ENCODE data around the gene PNLIPRP3. TPM values are rescaled to one million over a fixed set of nuclear protein-coding genes. Genes with fewer than 3 reads are reported as not detected.

Gene PNLIPRP3
- total RNA-seq, 2 donors from 2014 or later = not detected

DNA sequence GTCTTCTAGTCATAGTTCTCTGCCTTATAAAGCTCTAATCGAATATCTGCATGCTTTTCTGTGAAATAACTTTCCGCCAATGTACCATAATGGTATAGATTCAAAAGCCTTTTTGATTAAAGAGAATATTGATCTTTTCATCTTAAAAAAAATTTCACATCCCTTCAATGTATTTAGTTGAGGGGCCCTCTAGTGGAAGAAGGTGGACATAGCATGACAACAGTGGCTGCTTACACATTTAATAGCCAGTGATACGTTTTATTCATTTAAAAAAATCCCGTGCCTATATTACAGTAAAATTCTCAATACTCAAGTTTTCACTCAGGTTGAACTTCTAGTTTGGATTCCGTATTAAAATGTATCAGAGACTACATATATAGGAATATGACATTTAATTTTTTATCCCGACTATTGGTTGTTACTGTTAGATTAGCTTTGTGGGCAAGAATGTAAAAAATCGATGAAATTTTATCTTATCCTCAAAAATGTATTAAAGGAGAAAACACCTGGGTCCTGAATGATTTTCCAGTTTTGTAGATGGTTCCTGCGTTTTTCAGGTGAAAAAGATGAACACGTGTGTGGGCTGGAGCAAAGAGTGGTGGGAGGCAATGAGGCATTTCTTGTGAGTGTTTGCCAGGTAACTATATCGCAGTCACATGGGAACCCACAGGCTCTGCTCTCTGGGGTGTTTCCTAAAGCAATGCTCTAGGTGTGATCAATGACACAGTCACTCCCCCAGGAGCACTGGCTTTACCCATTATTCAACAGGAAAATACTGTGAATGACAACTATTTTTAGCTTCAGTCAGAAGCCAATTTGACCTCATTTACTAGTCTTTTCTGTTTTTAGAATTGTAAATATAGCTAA lies 94.0 kb downstream of the PNLIPRP3 start:
- Histone ChIP-seq H3K4me1 (peaks cover 47% of the 10 kb centered on the region), H3K36me3 (replicated peaks in 1 of 2; ENCODE audit: insufficient read depth in 1 of 2, low read depth in 2 of 2) (no peaks in the 10 kb centered on the region), H3K27me3 (no peaks in the 10 kb centered on the region), H3K4me3 (no peak overlapping the region), H3K27ac (peak overlapping the region; percentile 28 to 87 (median 76)), H3K9me3 (no peaks in the 10 kb centered on the region)
- peak; percentile 71 for ATAC-seq
- DNase-seq = peak; percentile 57 to 78 (median 70)
- intact Hi-C loops (cut with DNase I) = no loop called here
- TF ChIP-seq CTCF (IDR thresholded peaks at IDR 0.05) (peak; percentile 49 to 92 (median 76)), POLR2A (IDR thresholded peaks at IDR 0.05) (peak in 1 of 3 donors; percentile 21)
- 14 to 15% methylated on average over 10 of the region's 10 CpGs for WGBS, 2 donors

- H3K27me3 ChIP-seq = no peaks in the 10 kb centered on the region
- H3K27ac ChIP-seq = peak overlapping the region; percentile 27 to 87 (median 76)
- DNase-seq (peak; percentile 35 to 79 (median 65)), ATAC-seq (peak; percentile 68)
- no peaks in the 10 kb centered on the region for H3K36me3 ChIP-seq (replicated peaks in 1 of 2; ENCODE audit: insufficient read depth in 1 of 2, low read depth in 2 of 2)
- 38 to 50% methylated on average over 8 of the region's 8 CpGs for WGBS, 2 donors
- peaks cover 47% of the 10 kb centered on the region for H3K4me1 ChIP-seq
- intact Hi-C loops (cut with DNase I) = no loop called here
- no peak overlapping the region for H3K4me3 ChIP-seq
- H3K9me3 ChIP-seq = no peaks in the 10 kb centered on the region
- TF ChIP-seq CTCF (IDR thresholded peaks at IDR 0.05) (no peak), POLR2A (IDR thresholded peaks at IDR 0.05) (peak in 2 of 3 donors; percentile 26 to 29)
These were observed 95.2 kb downstream of the PNLIPRP3 start for GRCh38 chr10:116522803-116523381.

GRCh38 chr10:116524736-116525135 lies 97.1 kb downstream of the PNLIPRP3 start:
- Histone ChIP-seq H3K27me3 (no peaks in the 10 kb centered on the region), H3K27ac (peak overlapping the region in 1 of 4 donors; percentile 79), H3K9me3 (no peaks in the 10 kb centered on the region), H3K4me3 (no peak overlapping the region), H3K36me3 (replicated peaks in 1 of 2; ENCODE audit: insufficient read depth in 1 of 2, low read depth in 2 of 2) (no peaks in the 10 kb centered on the region), H3K4me1 (peaks cover 47% of the 10 kb centered on the region)
- WGBS, 2 donors = 84 to 90% methylated on average over 3 of the region's 3 CpGs
- DNase-seq = no peak
- TF ChIP-seq CTCF (IDR thresholded peaks at IDR 0.05) (no peak), POLR2A (IDR thresholded peaks at IDR 0.05) (no peak)
- no peak for ATAC-seq
- intact Hi-C loops (cut with DNase I) = no loop called here

DNA sequence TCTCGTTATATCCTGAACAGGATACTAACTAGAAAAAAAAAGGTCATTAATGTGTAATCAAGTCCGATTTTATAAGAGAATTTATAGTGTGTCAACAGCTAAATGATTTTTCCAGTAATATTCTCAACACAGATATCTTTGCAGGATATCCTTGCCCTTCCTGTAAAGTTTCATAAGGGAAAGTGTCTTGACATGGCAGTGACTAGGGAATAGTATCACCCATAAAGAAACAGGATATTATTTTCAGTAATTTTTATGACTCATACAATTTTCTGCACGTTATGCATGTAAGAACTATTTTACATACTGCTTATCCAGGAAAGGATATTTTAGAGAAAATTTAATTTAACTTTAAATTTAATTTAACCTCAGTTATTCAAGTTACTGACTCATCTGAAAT lies 98.6 kb downstream of the PNLIPRP3 start:
- peaks cover 46% of the 10 kb centered on the region for H3K4me1 ChIP-seq
- DNase-seq = no peak
- H3K27ac ChIP-seq = peak overlapping the region in 3 of 4 donors; percentile 16 to 68 (median 47)
- no peak for ATAC-seq
- WGBS, 2 donors = 26 to 33% methylated on average over 3 of the region's 3 CpGs
- H3K9me3 ChIP-seq = no peaks in the 10 kb centered on the region
- H3K36me3 ChIP-seq (replicated peaks in 1 of 2; ENCODE audit: insufficient read depth in 1 of 2, low read depth in 2 of 2) = no peaks in the 10 kb centered on the region
- intact Hi-C loops (cut with DNase I) = no loop called here
- H3K4me3 ChIP-seq = no peak overlapping the region
- H3K27me3 ChIP-seq = no peaks in the 10 kb centered on the region
- TF ChIP-seq POLR2A (IDR thresholded peaks at IDR 0.05) = no peak

Small RNAs within 50 kb of the gene (small RNA-seq; reads per million reads assigned to genes)
- gene SNRPGP6 = not detected

Other genes with a start within 250 kb of the PNLIPRP3 start
- 1 to 10 TPM; 4.2 to 6.9 TPM for gene GFRA1, start 154.6 kb upstream of the PNLIPRP3 start, total RNA-seq
- gene CCDC172, start 103.4 kb upstream of the PNLIPRP3 start, total RNA-seq = not detected
- gene PNLIP, start 118.1 kb downstream of the PNLIPRP3 start, total RNA-seq = over 10,000 TPM in 1 of 2 donors, 1,000 to 10,000 TPM in 1; 8,888 to 12,294 TPM
- gene PNLIPRP1, start 163.1 kb downstream of the PNLIPRP3 start, total RNA-seq = 1,000 to 10,000 TPM; 3,318 to 4,534 TPM
- 1,000 to 10,000 TPM in 1 of 2 donors, 100 to 1,000 TPM in 1; 455 to 2,069 TPM for gene PNLIPRP2, start 193.1 kb downstream of the PNLIPRP3 start, total RNA-seq

All from body of pancreas (tissue), 4 donors.